GM12891 (cell line): ENCODE data around the gene IMMP2L.

Experiments
- POLR2A ChIP-seq: IDR thresholded peaks from 2 replicates; pipeline ENCODE4 v1.6.1; 2011; ENCODE audit warnings: low read depth, low read length, control low read depth
- POLR2AphosphoS5 ChIP-seq: IDR thresholded peaks from 2 replicates; pipeline ENCODE4 v1.6.1; 2011; ENCODE audit warnings: low read depth, low read length, control low read depth
- POU2F2 ChIP-seq: IDR thresholded peaks from 2 replicates; pipeline ENCODE4 v1.6.1; 2011; ENCODE audit warnings: low read depth, mild to moderate bottlenecking, control low read depth, low read length, moderate library complexity
- TAF1 ChIP-seq: IDR thresholded peaks from 2 replicates; pipeline ENCODE4 v1.6.1; 2011; ENCODE audit warnings: low read depth, low read length, control low read depth

DNA sequence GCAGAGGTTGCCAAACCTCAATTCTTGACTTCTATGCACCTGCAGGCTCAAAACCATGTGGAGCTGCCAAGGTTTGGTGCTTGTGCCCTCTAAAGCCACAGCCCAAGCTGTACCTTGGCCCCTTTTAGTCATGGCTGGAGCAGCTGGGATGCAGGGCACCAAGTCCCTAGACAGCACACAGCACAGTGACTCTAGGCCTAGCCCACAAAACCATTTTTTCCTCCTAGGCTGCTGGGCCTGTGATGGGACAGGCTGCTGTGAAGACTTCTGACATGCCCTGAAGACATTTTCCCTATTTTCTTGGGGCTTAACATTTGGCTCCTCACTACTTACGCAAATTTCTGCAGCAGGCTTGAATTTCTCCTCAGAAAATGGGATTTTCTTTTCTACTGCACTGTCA lies 499.1 kb downstream of the IMMP2L start:
- TF ChIP-seq POLR2A, result no peak
- no peak for TF ChIP-seq TAF1
- no peak for TF ChIP-seq POLR2AphosphoS5
- no peak for TF ChIP-seq POU2F2
